Right lobe of liver (tissue), 4 donors: ENCODE results near the gene USP40.

Experiments used
- POLR2A ChIP-seq: fragments of 450-650 bp; IDR thresholded peaks from one replicate; pipeline ENCODE4 v1.6.1; 2017; ENCODE audit warnings: antibody characterized with exemption, mild to moderate bottlenecking
- TF ChIP-seq, protein P1 (sequence below), 4 donors: fragments of 200-600 bp in 3 of 4; fragments of 450-650 bp in 1 of 4; IDR thresholded peaks; one replicate each; pipeline versions ENCODE4 v1.5.1 to v1.8.0; 2016 to 2022; ENCODE audit warnings: antibody characterized with exemption in 4 of 4, mild to moderate bottlenecking in 2 of 4
- donor health status: DM: no; HTN: no; CAD: no.
- donor health status: DM: no; HTN: no; CAD: no.
- donor health status: DM: no; HTN: yes; CAD: no.

GRCh38 chr2:233501198-233502076 lies 65.1 kb downstream of the USP40 start:
- TF ChIP-seq POLR2A, result no peak
- TF ChIP-seq, protein P1, sequence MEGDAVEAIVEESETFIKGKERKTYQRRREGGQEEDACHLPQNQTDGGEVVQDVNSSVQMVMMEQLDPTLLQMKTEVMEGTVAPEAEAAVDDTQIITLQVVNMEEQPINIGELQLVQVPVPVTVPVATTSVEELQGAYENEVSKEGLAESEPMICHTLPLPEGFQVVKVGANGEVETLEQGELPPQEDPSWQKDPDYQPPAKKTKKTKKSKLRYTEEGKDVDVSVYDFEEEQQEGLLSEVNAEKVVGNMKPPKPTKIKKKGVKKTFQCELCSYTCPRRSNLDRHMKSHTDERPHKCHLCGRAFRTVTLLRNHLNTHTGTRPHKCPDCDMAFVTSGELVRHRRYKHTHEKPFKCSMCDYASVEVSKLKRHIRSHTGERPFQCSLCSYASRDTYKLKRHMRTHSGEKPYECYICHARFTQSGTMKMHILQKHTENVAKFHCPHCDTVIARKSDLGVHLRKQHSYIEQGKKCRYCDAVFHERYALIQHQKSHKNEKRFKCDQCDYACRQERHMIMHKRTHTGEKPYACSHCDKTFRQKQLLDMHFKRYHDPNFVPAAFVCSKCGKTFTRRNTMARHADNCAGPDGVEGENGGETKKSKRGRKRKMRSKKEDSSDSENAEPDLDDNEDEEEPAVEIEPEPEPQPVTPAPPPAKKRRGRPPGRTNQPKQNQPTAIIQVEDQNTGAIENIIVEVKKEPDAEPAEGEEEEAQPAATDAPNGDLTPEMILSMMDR (IDR thresholded peaks at IDR 0.05), result no peak
